HG02588 (cell line): Measurements from ENCODE around the gene GRK5.

Experiments
- ATAC-seq: cut with Tn5 transposase; IDR thresholded peaks from one replicate; pipeline ENCODE4 v1.9.1; 2021; ENCODE audit warnings: mild to moderate bottlenecking, moderate library complexity; ENCODE audit not compliant: unreplicated experiment

Gene GRK5

GRCh38 chr10:119314061-119314460 lies 106.7 kb downstream of the GRK5 start:
- ATAC-seq, result no peak

- no peak for ATAC-seq
These were observed 107.1 kb downstream of the GRK5 start for GRCh38 chr10:119314486-119314885.

GRCh38 chr10:119315128-119316001 lies 108.0 kb downstream of the GRK5 start:
- no peak for ATAC-seq

- ATAC-seq, result no peak
These were observed 108.6 kb downstream of the GRK5 start for GRCh38 chr10:119316002-119316358.

GRCh38 chr10:119316729-119317097 lies 109.3 kb downstream of the GRK5 start:
- no peak for ATAC-seq

- no peak for ATAC-seq
These were observed 111.2 kb downstream of the GRK5 start for GRCh38 chr10:119318411-119319160.

- no peak for ATAC-seq
These were observed 112.0 kb downstream of the GRK5 start for GRCh38 chr10:119319161-119319919.

- ATAC-seq, result no peak
These were observed 112.5 kb downstream of the GRK5 start for GRCh38 chr10:119319920-119320258.

- no peak for ATAC-seq
These were observed 113.6 kb downstream of the GRK5 start for GRCh38 chr10:119320981-119321380.

GRCh38 chr10:119323085-119324016 lies 116.0 kb downstream of the GRK5 start:
- ATAC-seq, result no peak

GRCh38 chr10:119325131-119325530 lies 117.8 kb downstream of the GRK5 start:
- ATAC-seq, result no peak

- no peak for ATAC-seq
These were observed 118.8 kb downstream of the GRK5 start for GRCh38 chr10:119326167-119326566.

- ATAC-seq, result no peak
These were observed 119.8 kb downstream of the GRK5 start for GRCh38 chr10:119327096-119327745.

GRCh38 chr10:119328223-119328622 lies 120.9 kb downstream of the GRK5 start:
- no peak for ATAC-seq

GRCh38 chr10:119330342-119330741 lies 123.0 kb downstream of the GRK5 start:
- ATAC-seq, result no peak

- no peak for ATAC-seq
These were observed 123.7 kb downstream of the GRK5 start for GRCh38 chr10:119331061-119331460.

GRCh38 chr10:119333146-119333792 lies 125.9 kb downstream of the GRK5 start:
- ATAC-seq, result no peak

- no peak for ATAC-seq
These were observed 128.4 kb downstream of the GRK5 start for GRCh38 chr10:119335671-119336353.

GRCh38 chr10:119336599-119336998 lies 129.2 kb downstream of the GRK5 start:
- ATAC-seq, result no peak
